SH-SY5Y (cell line): Measurements from ENCODE around the gene ACHE.

Experiments used
- GATA2 ChIP-seq: IDR thresholded peaks from 2 replicates; pipeline ENCODE4 v1.6.1; 2011; ENCODE audit warnings: mild to moderate bottlenecking, low read depth, low read length
- GATA3 ChIP-seq: IDR thresholded peaks from 2 replicates; pipeline ENCODE4 v1.6.1; 2011; ENCODE audit warnings: low read depth, mild to moderate bottlenecking, low read length, moderate library complexity

ACHE gene

DNA sequence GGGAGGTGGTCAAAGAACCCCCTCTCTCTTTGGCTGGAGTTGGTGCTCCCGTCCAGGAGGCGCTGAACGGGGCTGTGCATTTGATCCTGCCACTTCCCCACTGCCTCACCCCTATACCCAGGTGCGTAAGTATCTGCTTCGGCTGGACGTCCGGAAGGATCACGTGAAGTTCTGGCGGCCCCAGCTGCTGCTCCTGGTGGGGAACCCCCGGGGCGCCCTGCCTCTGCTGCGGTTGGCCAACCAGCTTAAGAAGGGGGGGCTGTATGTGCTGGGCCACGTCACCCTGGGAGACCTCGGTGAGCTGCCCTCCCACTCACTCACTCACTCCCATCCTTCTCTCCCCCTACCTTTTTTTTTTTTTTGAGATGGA is 34.1 kb downstream of the ACHE start:
- TF ChIP-seq GATA3: no peak
- no peak for TF ChIP-seq GATA2

GRCh38 chr7:100860702-100861615 is 34.7 kb downstream of the ACHE start:
- TF ChIP-seq GATA3: no peak
- no peak for TF ChIP-seq GATA2

- TF ChIP-seq GATA3: no peak
- TF ChIP-seq GATA2: no peak
Measured at GRCh38 chr7:100859856-100860255, 35.8 kb downstream of the ACHE start.

- no peak for TF ChIP-seq GATA2
- no peak for TF ChIP-seq GATA3
Measured at GRCh38 chr7:100856871-100857282, 38.8 kb downstream of the ACHE start.

DNA sequence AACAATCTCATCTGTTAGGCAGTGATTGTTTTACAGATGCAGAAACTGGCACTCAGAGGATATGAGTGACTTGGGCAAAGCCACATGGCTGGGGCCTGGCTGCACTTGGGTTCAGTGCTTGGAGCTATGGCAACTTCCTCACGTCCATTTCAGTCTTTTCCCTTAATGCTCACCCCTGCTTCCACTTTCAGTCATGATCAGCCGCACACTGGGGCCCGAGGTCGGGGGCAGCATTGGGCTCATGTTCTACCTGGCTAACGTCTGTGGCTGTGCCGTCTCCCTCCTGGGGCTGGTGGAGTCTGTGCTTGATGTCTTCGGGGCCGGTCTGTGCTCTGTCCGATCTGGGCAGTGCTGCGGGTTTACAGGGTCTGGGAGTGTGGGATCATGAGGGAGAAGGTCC is 40.2 kb downstream of the ACHE start:
- TF ChIP-seq GATA3: no peak
- no peak for TF ChIP-seq GATA2

GRCh38 chr7:100854146-100854895 is 41.4 kb downstream of the ACHE start:
- TF ChIP-seq GATA2: no peak
- no peak for TF ChIP-seq GATA3

DNA sequence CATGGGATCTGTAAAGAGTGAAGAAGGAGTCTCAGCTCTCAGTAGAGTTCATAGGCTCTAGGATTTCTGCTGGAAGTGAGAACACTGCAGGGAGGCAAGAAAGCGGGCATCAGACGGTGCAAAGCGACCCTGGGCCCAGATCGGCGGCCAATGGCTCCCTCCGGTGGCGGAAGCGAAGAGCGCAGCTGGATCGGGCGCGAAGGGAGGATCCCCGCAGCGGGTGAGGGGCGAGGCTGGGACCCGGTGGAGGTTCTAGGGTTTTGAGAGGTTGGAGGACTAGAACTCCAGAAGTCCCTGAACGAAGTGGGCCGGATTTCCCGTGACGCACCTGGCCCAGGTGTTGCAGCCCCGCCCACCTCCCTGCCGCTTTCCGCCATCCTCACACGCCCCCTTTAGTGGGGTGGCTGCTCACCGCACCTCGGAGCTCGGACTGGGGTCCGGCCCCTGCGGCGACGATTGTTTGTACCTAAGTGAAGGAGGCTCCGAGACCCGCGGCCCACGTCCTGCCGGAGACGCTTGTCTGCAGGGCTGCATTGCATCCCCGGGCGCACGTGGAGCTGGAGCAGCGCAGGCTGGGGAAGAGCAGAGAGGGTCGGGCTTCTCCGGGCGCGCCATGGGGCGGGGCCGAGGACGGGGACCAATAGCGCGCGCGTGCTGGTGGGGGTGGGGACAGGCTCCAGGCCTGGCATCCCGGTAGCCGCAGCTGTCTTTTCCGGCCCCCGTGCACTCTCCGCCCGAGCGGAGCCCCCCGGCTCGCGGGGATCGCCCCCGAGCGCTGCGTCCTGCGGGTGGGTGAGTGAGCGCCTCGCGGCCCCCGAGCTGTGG is 43.4 kb downstream of the ACHE start, which contains the start of gene SLC12A9:
SLC12A9 (plus strand) TSS at position 666 of the 825 bp plus-strand sequence. CDS start 1,485 bp downstream, outside the sequence.
- TF ChIP-seq GATA3 (no peak), GATA2 (no peak)

- no peak for TF ChIP-seq GATA3
- no peak for TF ChIP-seq GATA2
Measured at GRCh38 chr7:100847360-100847759, 48.3 kb downstream of the ACHE start.

DNA sequence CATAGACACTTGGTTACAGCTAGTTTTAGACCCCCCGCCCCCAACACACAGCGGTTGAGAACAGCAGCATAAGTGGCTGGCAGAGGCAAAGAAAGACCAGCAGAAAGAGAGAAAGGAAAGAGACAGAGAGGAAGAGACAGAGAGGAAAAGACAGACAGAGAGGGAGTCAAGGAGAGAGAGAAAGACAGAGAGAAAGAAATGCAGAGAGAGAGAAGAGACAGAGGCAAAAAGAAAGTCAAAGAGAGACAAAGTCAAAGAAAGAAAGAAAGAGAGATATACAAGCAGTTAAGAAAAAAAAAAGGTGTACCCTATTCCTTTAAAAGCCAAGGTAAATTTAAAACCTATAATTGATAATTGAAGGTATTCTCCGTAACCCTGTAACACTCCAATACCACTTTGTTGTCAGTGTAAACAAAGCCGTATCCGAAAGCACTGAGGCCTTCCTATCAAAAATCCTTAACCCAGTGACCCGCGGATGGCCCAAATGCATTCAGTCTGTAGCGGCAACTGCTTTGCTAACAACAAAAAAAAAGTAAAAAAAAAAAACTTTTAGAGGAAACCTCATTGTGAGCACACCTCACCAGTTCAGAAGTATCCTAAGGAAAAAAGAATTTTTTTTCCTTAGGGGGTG is 55.1 kb downstream of the ACHE start:
- TF ChIP-seq GATA3 (no peak), GATA2 (no peak)
